H9 (cell line): ENCODE data around the gene MEF2C. TPM values are rescaled to one million over a fixed set of nuclear protein-coding genes. Genes with fewer than 3 reads are reported as not detected.

Experiments
- DNase-seq: peaks from one replicate; pipeline ENCODE4 v3.0.0-alpha.2; 2017
- H2AFZ ChIP-seq: one replicate; pipeline ENCODE4 v1.6.1; 2013; ENCODE audit warnings: mild to moderate bottlenecking, low read length, control low read depth, moderate library complexity
- H2AK5ac ChIP-seq: 2 replicates; pipeline ENCODE4 v1.6.1; 2013; ENCODE audit warnings: low read length, control low read depth, mixed read lengths; ENCODE audit not compliant: insufficient read length
- H2BK120ac ChIP-seq: one replicate; pipeline ENCODE4 v1.6.1; 2013; ENCODE audit warnings: low read depth, mild to moderate bottlenecking, low read length, control low read depth, inconsistent platforms; ENCODE audit not compliant: poor library complexity, severe bottlenecking
- H2BK12ac ChIP-seq: 2 replicates; pipeline ENCODE4 v1.6.1; 2013; ENCODE audit warnings: low read length, control low read depth, mixed read lengths, low read depth; ENCODE audit not compliant: insufficient read length
- H2BK15ac ChIP-seq: 2 replicates; pipeline ENCODE4 v1.6.1; 2013; ENCODE audit warnings: low read depth, low read length, control low read depth
- H2BK20ac ChIP-seq: one replicate; pipeline ENCODE4 v1.6.1; 2013; ENCODE audit warnings: low read depth, mild to moderate bottlenecking, low read length, control low read depth, inconsistent platforms; ENCODE audit not compliant: poor library complexity, severe bottlenecking
- H2BK5ac ChIP-seq: 2 replicates; pipeline ENCODE4 v1.6.1; 2013; ENCODE audit warnings: low read length, control low read depth, mixed read lengths; ENCODE audit not compliant: insufficient read length
- H3K14ac ChIP-seq: 2 replicates; pipeline ENCODE4 v1.6.1; 2013; ENCODE audit warnings: low read length, control low read depth; ENCODE audit not compliant: insufficient read depth
- H3K18ac ChIP-seq: 2 replicates; pipeline ENCODE4 v1.6.1; 2013; ENCODE audit warnings: low read depth, mild to moderate bottlenecking, mixed read lengths, low read length, control low read depth; ENCODE audit not compliant: insufficient read length
- H3K23ac ChIP-seq: 2 replicates; pipeline ENCODE4 v1.6.1; 2013; ENCODE audit warnings: low read length, control low read depth, mixed read lengths, low read depth; ENCODE audit not compliant: insufficient read length
- H3K23me2 ChIP-seq: 2 replicates; pipeline ENCODE4 v1.6.1; 2013; ENCODE audit warnings: low read depth, mild to moderate bottlenecking, mixed read lengths, low read length, control low read depth; ENCODE audit not compliant: insufficient read length, poor library complexity, severe bottlenecking
- H3K27ac ChIP-seq: 2 replicates; pipeline ENCODE4 v1.5.1; 2013; ENCODE audit warnings: low read length, control low read depth, mixed read lengths, low read depth; ENCODE audit not compliant: insufficient read length
- H3K27me3 ChIP-seq: 2 replicates; pipeline ENCODE4 v1.6.1; 2013; ENCODE audit warnings: low read length, control low read depth, inconsistent platforms; ENCODE audit not compliant: insufficient read depth
- H3K4ac ChIP-seq: 2 replicates; pipeline ENCODE4 v1.6.1; 2013; ENCODE audit warnings: low read depth, mild to moderate bottlenecking, control low read depth, inconsistent platforms, low read length, moderate library complexity
- H3K4me1 ChIP-seq: 2 replicates; pipeline ENCODE4 v1.6.1; 2013; ENCODE audit warnings: low read length, control low read depth, inconsistent platforms; ENCODE audit not compliant: insufficient read depth
- H3K4me2 ChIP-seq: 2 replicates; pipeline ENCODE4 v1.6.1; 2013; ENCODE audit warnings: low read length, control low read depth, mixed read lengths; ENCODE audit not compliant: insufficient read length, insufficient read depth
- H3K56ac ChIP-seq: 2 replicates; pipeline ENCODE4 v1.6.1; 2013; ENCODE audit warnings: low read depth, mild to moderate bottlenecking, mixed read lengths, low read length, control low read depth; ENCODE audit not compliant: insufficient read length
- H3K79me1 ChIP-seq: 2 replicates; pipeline ENCODE4 v1.6.1; 2013; ENCODE audit warnings: low read depth, mild to moderate bottlenecking, moderate library complexity, low read length, control low read depth, inconsistent platforms; ENCODE audit not compliant: insufficient read depth, poor library complexity, severe bottlenecking
- H3K79me2 ChIP-seq: 2 replicates; pipeline ENCODE4 v1.6.1; 2013; ENCODE audit warnings: low read length, control low read depth, inconsistent platforms; ENCODE audit not compliant: insufficient read depth
- H3K9ac ChIP-seq: 2 replicates; pipeline ENCODE4 v1.6.1; 2013; ENCODE audit warnings: low read length, control low read depth, mixed read lengths; ENCODE audit not compliant: insufficient read length; ENCODE audit errors: extremely low read depth
- H3K9me3 ChIP-seq: one replicate; pipeline ENCODE4 v1.6.1; 2013; ENCODE audit warnings: low read depth, low read length, inconsistent platforms; ENCODE audit not compliant: control insufficient read depth
- H3T11ph ChIP-seq: one replicate; pipeline ENCODE4 v1.6.1; 2013; ENCODE audit warnings: mild to moderate bottlenecking, low read length, control low read depth, inconsistent platforms
- H4K20me1 ChIP-seq: one replicate; pipeline ENCODE4 v1.6.1; 2013; ENCODE audit not compliant: control insufficient read depth, insufficient read length, insufficient read depth
- H4K5ac ChIP-seq: 2 replicates; pipeline ENCODE4 v1.6.1; 2013; ENCODE audit warnings: low read depth, mild to moderate bottlenecking, mixed read lengths, low read length, control low read depth; ENCODE audit not compliant: insufficient read length
- H4K8ac ChIP-seq: replicated peaks from 2 replicates; pipeline ENCODE4 v1.6.1; 2013; ENCODE audit warnings: low read length, control low read depth, mixed read lengths, low read depth; ENCODE audit not compliant: insufficient read length
- H4K91ac ChIP-seq: 2 replicates; pipeline ENCODE4 v1.6.1; 2013; ENCODE audit warnings: low read depth, mild to moderate bottlenecking, moderate library complexity, mixed read lengths, low read length, control low read depth; ENCODE audit not compliant: insufficient read length
- H3K27ac Mint-ChIP-seq, 3 experiments: 2 replicates in 2 of 3; 3 replicates in 1 of 3; pipeline ENCODE4 v1.8.0; 2020 to 2021; ENCODE audit warnings: mixed read lengths in 3 of 3, mild to moderate bottlenecking in 1 of 3, moderate library complexity in 1 of 3
- H3K27me3 Mint-ChIP-seq: 2 replicates; pipeline ENCODE4 v1.8.0; 2021; ENCODE audit warnings: low read depth, mild to moderate bottlenecking, moderate library complexity, mixed read lengths
- H3K36me3 Mint-ChIP-seq, 3 experiments: 2 replicates in 2 of 3; 3 replicates in 1 of 3; pipeline ENCODE4 v1.8.0; 2020 to 2021; ENCODE audit warnings: low read depth in 3 of 3, mixed read lengths in 3 of 3; ENCODE audit not compliant: insufficient read depth in 1 of 3
- H3K4me1 Mint-ChIP-seq, 2 experiments: 2 replicates each; pipeline ENCODE4 v1.8.0; 2020; ENCODE audit warnings: mixed read lengths in 2 of 2
- H3K4me3 Mint-ChIP-seq, 2 experiments: 2 replicates in 1 of 2; 3 replicates in 1 of 2; pipeline ENCODE4 v1.8.0; 2020 to 2021; ENCODE audit warnings: mild to moderate bottlenecking in 2 of 2, mixed read lengths in 2 of 2, moderate library complexity in 1 of 2
- H3K9me3 Mint-ChIP-seq, 2 experiments: 2 replicates in 1 of 2; 3 replicates in 1 of 2; pipeline ENCODE4 v1.8.0; 2020; ENCODE audit warnings: mild to moderate bottlenecking in 2 of 2, mixed read lengths in 2 of 2, moderate library complexity in 1 of 2
- CTCF ChIP-seq: fragments of 200-600 bp; sonication (generic); conservative IDR thresholded peaks from 3 replicates; pipeline ENCODE4 v1.8.0; 2021; ENCODE audit warnings: antibody characterized with exemption, mild to moderate bottlenecking
- WGBS: extraction: QIAGEN DNeasy Blood & Tissue Kit; methylation state at CpG from one replicate; pipeline ENCODE4 v1.1.7; 2013; ENCODE audit warnings: missing lambda C conversion rate, low lambda C conversion rate, mixed read lengths; ENCODE audit not compliant: insufficient read length; ENCODE audit errors: extremely low coverage; 5-methylcytosine and 5-hydroxymethylcytosine counted together
- total RNA-seq: library from RNA; stranded (reverse); gene quantifications from 2 replicates; pipeline ENCODE4 v1.2.1, GENCODE V29; 2021

The MEF2C gene
- total RNA-seq, 1 experiment from 2014 or later = 0.11 TPM

- H2AK5ac ChIP-seq = no peak overlapping the region
- H3K23me2 ChIP-seq = no peaks in the 10 kb centered on the region
- no peak overlapping the region for H3K27ac ChIP-seq
- no peak overlapping the region for H2BK12ac ChIP-seq
- H3K56ac ChIP-seq = no peak overlapping the region
- TF ChIP-seq CTCF = no peak
- DNase-seq = no peak
- H2BK20ac ChIP-seq = no peak overlapping the region
- H3K9ac ChIP-seq = no peak overlapping the region
- H3K79me1 ChIP-seq = no peaks in the 10 kb centered on the region
- no peak overlapping the region for H4K91ac ChIP-seq
- H2BK120ac ChIP-seq = no peak overlapping the region
- no peaks in the 10 kb centered on the region for H4K20me1 ChIP-seq
- no peaks in the 10 kb centered on the region for H3K79me2 ChIP-seq
- no peak overlapping the region for H4K8ac ChIP-seq
- no peak overlapping the region for H3K14ac ChIP-seq
- Mint-ChIP-seq H3K4me3 (no peak overlapping the region), H3K36me3 (no peaks in the 10 kb centered on the region), H3K27me3 (no peaks in the 10 kb centered on the region), H3K27ac (no peak overlapping the region), H3K4me1 (peaks cover 5% of the 10 kb centered on the region in 2 experiments), H3K9me3 (no peaks in the 10 kb centered on the region; a peak in 1 of 5 replicates)
- H4K5ac ChIP-seq = no peak overlapping the region
- no peaks in the 10 kb centered on the region for H3K27me3 ChIP-seq
- no peak overlapping the region for H2BK15ac ChIP-seq
- no peak overlapping the region for H2AFZ ChIP-seq
- H3T11ph ChIP-seq = no peak overlapping the region
- no peak overlapping the region for H3K18ac ChIP-seq
- no peaks in the 10 kb centered on the region for H3K4me1 ChIP-seq
- no CpG with 5 or more reads among the region's 4 CpGs for WGBS
- no peak overlapping the region for H3K23ac ChIP-seq
- no peaks in the 10 kb centered on the region for H3K9me3 ChIP-seq
- no peak overlapping the region for H2BK5ac ChIP-seq
- no peak overlapping the region for H3K4me2 ChIP-seq
- H3K4ac ChIP-seq = no peak overlapping the region
These were observed 41.8 kb downstream of the MEF2C start for GRCh38 chr5:88841212-88841611.
